ENCODE results near the gene LIFR.

DNA sequence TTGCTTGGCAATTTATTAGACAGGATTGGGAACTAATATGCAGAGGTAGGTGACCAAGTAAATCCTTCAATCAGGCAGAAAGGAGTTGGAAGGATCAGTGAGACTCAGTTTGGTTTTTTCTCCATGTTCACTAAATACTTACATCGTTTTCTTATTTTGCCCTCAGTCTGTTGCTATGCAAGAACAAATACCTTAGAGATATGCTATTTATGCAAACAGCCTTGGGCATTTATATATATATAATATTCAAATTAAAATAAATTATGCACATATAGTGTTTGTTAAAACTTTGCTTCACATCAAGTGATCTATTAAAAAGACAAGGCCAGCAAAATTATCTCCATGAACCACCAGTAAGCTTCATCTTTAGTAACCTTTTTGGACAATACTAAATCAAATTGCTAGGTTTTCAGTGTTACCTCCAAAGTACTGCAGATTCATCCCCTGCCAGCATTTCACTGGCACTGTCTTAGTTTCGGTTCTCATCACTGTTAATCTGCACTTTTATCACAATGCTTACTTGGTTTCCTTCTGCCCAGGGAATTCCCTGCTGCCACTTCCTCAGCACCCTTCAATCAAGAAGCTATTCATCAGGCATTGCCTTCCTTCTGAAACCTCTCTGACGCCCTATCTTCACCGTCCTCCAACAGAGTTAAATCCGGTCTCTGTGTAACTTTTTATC lies 26.0 kb upstream of the LIFR start:
- TF ChIP-seq CTCF (optimal IDR thresholded peaks at IDR 0.05 in 1 of 3, IDR thresholded peaks at IDR 0.05 in 1 of 3, conservative IDR thresholded peaks at IDR 0.05 in 1 of 3; ENCODE audit: extremely low read depth in 1 of 3, insufficient read depth in 2 of 3, low read length in 3 of 3), result no peak
- no peak for TF ChIP-seq EZH2 (IDR thresholded peaks at IDR 0.05; ENCODE audit: low read length)
